ENCODE measurements around the gene KCNB1.

KCNB1 gene

DNA sequence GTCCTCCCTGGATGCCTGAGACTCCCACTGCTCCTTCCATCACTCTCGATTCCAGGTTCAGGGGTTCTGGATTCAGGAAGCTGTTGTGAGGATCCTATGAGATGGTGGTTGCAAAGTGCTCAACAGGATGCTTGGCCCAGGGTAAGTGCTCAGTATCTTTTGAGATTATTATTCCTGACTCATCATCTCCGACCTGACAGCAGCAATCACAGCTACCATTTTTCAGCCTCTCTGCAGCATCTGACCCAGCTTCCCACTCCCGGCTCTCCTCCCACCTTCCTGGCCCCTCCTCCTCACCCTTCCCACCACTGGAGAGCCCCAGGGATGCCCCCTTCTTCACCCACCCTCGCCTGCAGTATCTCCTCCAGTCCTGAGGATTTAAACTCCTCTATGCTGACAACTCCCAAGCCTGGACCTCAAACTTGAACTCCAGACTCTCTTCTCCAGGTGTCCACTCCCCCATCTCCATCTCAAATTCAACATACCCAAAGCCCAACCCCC lies 36.8 kb upstream of the KCNB1 start:
- TF ChIP-seq, protein P1, sequence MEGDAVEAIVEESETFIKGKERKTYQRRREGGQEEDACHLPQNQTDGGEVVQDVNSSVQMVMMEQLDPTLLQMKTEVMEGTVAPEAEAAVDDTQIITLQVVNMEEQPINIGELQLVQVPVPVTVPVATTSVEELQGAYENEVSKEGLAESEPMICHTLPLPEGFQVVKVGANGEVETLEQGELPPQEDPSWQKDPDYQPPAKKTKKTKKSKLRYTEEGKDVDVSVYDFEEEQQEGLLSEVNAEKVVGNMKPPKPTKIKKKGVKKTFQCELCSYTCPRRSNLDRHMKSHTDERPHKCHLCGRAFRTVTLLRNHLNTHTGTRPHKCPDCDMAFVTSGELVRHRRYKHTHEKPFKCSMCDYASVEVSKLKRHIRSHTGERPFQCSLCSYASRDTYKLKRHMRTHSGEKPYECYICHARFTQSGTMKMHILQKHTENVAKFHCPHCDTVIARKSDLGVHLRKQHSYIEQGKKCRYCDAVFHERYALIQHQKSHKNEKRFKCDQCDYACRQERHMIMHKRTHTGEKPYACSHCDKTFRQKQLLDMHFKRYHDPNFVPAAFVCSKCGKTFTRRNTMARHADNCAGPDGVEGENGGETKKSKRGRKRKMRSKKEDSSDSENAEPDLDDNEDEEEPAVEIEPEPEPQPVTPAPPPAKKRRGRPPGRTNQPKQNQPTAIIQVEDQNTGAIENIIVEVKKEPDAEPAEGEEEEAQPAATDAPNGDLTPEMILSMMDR (conservative IDR thresholded peaks at IDR 0.05): no peak
- TF ChIP-seq ZFX (IDR thresholded peaks at IDR 0.05): no peak
- no peak overlapping the region for H3K27ac ChIP-seq

DNA sequence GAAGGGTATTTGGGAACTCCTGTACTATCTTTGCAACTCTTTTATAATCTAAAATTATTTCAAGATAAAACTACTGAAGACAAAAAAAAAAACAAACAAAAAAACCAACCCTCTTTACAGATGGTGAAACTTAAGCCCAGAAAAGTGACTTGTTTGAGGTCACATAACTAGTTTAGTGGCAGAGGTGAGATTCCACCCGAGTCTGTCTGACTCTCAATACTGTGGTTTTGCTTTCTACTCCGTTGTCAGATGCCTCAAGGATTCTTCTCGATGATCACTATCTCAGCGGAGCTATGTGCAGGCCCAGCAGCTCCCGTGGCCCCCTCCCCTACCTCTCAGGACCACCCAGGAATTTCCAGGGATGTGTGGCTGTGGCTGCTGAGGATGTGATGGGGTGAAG lies 36.1 kb upstream of the KCNB1 start:
- TF ChIP-seq, protein P1 (conservative IDR thresholded peaks at IDR 0.05): no peak
- no peak for TF ChIP-seq ZFX (IDR thresholded peaks at IDR 0.05)

DNA sequence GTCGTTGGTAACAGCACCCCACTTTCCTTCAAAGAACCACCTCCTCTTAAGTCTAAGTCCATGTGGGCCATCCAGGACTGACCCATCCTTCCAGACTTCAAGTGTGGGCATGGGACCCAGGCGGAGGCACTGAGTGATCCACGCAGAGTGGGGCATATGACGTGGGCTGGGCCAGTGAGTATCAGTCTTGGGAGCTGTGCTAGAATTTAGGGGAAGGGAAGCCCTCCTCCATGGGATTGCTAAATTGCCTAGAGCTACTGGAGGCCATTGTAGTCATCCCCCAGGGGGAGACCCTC lies 35.3 kb upstream of the KCNB1 start:
- TF ChIP-seq, protein P1 (conservative IDR thresholded peaks at IDR 0.05): no peak
- TF ChIP-seq ZFX (IDR thresholded peaks at IDR 0.05): no peak
- H3K27ac ChIP-seq: no peak overlapping the region

More for the DNA sequence above, 36.1 kb upstream of the KCNB1 start:
- H3K27ac ChIP-seq: no peak overlapping the region

DNA sequence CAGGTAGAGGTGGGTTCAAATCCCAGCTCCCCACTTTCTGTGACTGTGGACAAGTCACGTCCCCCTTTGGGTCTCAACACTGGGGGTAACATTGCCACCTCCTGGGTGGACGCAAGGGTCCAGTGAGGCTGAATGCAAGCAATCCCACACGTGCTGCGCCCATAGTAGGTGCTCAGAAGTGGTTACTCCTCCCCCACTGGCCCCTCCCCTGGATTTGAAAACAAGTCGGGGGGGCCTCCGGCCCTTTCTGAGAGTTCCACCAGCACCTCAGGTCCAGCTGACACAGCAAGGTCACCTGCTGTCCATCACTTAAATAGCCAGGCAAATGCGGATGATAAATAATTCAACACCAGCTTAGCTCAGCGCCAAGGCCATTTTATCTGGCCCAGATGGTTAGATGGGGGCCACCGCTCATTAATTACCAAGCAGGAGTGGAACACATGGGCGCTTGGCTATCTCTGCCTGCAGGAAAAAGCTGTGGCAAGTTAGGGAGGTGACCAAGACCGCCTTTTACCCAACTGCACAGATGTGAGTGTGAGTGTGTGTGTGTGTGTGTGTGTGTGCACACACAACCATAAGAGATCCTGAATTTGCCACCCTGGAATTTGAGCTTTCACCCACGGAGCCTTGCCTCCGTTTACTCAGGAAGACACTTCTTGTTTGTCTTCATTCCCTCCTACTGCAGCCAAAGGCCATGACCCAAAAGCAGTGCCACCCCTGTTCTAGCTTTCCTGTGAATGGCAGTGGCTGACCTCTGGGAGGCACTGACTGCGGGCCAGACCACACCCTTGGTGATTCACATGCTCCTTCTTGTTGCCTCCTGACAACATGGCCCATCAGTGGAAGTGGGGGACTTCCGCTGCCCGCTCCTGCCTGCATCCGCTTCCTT lies 34.7 kb upstream of the KCNB1 start:
- no peak for TF ChIP-seq ZFX (IDR thresholded peaks at IDR 0.05)
- TF ChIP-seq, protein P1 (conservative IDR thresholded peaks at IDR 0.05): no peak
- H3K27ac ChIP-seq: no peak overlapping the region

DNA sequence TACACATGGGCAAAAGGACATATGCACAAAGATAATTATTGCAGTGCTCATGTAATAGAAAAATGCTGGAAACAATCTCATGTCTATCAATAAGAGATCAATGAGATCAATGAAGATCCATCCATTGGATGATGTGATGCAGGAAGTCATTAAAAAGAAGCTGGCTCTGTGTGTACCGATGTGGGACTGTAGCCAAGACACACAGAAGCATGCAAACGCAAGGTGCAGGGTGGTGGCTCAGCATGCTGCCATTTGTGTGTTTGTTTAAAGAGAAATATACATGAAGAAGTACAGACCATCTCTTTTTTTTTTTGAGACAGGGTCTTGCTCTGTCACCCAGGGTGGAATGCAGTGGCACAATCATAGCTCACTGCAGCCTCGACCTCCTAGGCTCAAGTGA lies 33.1 kb upstream of the KCNB1 start:
- TF ChIP-seq ZFX (IDR thresholded peaks at IDR 0.05): no peak
- TF ChIP-seq, protein P1 (conservative IDR thresholded peaks at IDR 0.05): no peak

DNA sequence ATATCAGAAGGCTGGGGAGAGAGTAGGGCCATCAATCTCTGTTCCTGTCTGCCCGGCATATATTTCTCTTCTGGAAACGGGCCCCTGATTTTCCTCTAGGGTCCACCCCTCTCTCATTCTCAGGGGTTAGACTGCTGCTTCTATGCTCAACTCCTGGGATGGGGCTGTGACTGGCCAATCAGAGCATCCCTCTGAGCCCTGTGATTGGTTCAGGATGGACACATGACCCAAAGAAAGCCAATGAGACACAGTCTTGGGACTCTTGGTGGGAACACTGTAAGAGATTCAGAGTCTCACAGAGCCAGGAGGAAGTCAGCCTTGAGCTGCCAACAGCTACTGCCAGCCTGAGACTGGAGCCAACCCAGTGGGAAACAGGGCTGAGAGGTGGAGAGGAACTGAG lies 31.0 kb upstream of the KCNB1 start:
- TF ChIP-seq, protein P1 (conservative IDR thresholded peaks at IDR 0.05): no peak
- no peak for TF ChIP-seq ZFX (IDR thresholded peaks at IDR 0.05)
- no peak overlapping the region for H3K27ac ChIP-seq

More for the DNA sequence above, 33.1 kb upstream of the KCNB1 start:
- no peak overlapping the region for H3K27ac ChIP-seq

DNA sequence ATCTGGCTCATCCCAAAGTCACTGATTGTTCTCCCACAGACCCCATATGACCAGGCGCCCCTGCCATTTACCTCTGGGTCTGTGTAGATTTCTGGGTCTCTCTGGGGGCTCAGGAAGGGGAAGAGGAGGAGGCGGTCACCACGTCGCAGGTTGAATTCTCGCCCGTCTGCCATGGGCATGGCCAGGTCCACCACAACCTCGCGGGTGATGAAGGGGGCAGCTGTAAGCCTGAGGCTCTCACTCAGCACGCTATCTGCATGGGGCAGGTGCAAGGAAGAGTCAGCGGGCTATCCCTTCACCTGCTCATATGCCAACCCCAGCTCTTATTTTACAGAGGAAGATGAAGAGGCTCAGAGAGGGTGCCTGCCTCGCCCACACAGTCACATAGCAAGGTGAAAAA lies 30.5 kb upstream of the KCNB1 start:
- TF ChIP-seq, protein P1 (conservative IDR thresholded peaks at IDR 0.05): no peak
- no peak for TF ChIP-seq ZFX (IDR thresholded peaks at IDR 0.05)
- no peak overlapping the region for H3K27ac ChIP-seq
